NCI-H1105 treated with DMSO at 0.1 percent for 48 hours (cell line): ENCODE measurements around the gene PRRC2B.
"Not testable (repeated sequence)": the region's sequence is repeated elsewhere in the genome, so short reads cannot be mapped to it uniquely, and the experiment has no call there.

Experiments
- DNase-seq: peaks from one replicate; lab custom pipeline; 2025; lab: John Stamatoyannopoulos, UW

PRRC2B gene

GRCh38 chr9:131386281-131386680 is 7.6 kb upstream of the PRRC2B start:
- DNase-seq = no peak

DNA sequence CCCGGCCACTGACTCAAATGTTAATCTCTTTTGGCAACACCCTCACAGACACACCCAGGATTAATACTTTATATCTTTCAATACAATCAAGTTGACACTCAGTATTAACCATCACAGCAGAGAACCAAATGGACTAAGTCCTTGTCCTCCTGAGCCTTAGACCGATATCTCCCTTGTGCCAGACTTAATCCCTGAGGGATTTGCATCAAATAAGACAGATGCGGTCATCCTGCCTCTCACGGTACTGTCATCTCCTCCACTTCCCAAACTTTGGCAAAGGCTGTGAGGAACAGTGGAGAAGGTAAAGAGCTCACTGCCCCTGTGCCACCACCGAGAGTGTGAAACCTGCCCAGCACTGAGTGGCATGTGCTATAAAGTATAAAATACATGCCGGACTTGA is 6.5 kb upstream of the PRRC2B start:
- no peak for DNase-seq

DNA sequence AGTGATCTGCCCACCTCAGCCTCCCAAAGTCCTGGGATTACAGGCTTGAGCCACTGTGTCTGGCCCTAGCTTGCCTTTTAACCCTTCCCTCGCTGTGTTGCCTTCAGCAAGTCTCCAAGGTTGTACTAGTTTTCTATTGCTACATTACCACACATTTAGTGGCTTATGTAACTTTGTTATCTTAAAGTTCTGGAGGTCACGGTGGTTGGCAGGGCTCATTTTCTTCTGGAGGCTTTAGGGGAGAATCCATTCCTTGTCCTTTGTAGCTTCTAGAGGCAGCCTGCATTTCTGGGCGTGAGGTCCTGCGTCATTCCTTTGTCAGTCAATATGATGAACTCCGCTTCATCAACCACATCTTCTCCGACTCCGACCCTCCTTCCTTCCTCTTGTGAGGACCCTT is 2.9 kb upstream of the PRRC2B start:
- DNase-seq = no peak

DNA sequence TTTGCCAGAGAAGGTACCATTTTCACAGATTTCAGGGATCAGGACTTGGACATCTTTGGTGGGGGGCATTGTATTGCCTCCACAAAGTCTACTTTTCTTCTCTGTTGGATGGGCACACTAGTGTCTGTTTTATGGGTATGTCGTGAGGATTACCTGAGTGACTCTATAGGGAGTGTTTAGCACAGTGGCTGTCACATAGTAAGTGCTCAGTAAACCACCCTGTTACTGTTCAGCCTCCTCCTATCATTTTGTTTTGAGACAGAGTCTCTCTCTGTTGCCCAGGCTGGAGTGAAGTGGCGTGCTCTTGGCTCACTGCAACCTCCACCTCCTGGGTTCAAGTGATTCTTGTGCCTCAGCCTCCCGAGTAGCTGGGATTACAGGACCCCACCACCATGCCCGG is 2.4 kb upstream of the PRRC2B start:
- DNase-seq = no peak

DNA sequence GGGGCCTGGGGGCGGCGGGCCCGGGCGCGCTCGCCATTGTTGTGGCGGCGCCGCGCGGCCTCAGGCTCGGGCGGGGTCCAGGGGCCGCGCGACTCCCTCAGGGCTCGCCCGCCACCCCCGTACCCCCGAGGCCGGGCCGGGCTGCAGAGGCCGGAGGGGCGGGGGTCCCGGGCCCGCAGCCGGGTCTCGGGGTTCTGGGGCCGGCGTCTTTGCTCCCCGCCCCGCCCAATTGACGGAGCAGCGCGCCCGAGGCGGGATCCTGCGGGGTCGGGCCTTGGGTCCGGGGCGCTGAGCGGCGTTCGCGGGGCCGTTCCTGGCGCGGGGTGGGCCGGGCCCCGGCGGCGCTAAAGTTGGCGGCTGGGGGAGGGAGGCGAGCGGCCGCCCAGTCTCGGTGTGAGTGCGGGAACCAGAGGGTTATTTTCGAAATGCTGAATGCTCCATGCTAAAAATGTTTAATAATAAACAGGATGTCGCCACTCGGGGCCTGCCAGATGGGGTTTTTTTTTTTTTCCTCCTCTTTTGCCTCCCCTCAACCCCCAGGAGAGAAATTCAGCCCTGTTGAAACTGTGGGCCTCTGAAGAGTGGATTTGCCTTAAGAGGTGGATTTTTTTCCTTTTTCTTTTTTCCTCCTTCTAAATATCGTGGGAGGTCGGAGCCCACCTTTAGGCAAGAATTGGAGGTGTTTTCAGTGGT is 724 bp downstream of the PRRC2B start:
- DNase-seq = no peak

- no peak for DNase-seq
Observed at GRCh38 chr9:131395157-131396098, 1.5 kb downstream of the PRRC2B start.

DNA sequence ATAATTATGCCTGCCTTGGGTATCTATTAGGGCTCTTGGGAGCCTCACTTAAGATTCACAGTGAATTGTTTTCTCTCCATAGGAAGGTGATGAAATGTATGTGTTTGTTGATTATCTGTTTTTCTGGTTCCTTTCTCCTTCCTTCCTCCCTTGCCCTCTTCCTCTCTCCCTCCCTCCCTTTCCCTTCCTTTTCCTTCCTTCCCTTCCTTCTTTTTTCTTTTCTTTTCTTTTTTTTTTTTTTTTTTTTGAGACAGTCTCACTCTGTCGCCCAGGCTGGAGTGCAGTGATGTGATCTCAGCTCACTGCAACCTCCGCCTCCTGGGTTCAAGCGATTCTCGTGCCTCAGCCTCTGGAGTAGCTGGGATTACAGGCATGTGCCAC is 2.2 kb downstream of the PRRC2B start:
- DNase-seq = not testable (repeated sequence)

DNA sequence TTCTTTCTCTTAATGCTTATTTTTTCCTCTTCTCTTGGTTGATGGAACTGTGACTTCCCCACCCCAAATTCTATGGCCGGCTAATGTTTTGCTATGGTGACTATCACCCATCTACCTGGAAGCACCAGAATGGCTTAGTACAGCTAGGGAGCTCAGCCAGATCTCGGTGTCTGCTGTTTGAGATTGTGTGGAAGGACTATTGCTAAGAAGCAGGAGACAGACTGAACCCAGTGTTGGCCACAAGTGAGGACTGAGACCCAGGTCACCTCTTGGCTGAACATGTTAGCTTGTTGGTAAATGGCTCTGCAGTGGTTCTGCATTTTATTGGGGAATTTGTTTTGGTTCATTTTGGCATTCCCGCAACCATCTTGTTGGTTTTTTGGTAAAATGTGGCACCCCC is 2.7 kb downstream of the PRRC2B start:
- DNase-seq = no peak

DNA sequence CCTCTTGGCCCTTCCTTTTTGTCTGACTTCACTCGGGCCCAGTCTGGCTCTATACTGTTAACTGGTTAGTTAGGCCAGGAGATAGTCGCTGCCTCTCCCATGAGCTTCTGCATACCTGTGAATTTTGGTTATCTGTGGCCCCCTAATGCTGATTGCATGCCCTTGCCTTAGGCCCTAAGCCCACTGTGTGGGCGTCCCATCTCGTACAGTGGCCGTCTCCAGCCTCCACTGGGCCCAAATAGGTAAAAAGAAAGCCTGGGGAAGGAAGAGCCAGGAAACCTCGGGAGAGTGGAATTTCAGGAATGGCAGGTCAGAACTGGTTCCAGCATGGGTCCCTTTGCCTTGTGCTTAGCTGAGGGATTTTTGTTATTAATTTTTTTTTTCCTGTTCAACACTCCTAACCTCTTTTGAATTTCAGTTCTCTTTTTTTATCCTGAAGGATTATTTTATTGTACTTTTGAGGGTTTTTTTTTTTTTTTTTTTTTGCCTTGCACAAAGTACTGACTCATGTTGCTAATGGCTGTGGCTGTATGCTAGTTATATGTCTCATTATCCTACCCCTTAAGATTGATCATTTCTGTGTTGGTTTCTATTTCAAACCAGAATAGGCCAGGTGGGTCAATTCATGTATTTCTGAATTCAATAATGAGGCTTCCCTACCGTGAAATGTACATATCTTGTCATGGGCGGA is 3.4 kb downstream of the PRRC2B start:
- DNase-seq = no peak

DNA sequence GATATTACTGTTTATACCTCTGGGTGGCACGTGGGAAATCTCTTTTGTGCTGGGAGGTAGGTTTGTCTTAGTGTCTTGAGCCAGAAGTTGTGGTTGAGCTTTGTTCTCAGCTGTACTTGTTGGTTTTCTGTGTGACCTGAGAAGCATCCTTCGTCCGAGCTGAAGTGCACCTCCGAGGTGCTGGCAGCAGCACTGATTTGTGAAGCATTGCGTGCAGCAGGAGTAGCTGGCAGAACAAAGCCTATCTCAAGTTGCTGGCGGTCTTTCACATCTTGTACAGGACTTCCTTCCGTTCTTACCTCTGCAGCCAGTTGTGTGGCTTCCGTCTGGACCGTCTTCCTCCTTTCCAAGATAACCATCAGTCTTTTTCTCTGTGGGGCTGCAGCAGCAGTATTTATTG is 4.3 kb downstream of the PRRC2B start:
- DNase-seq = no peak

GRCh38 chr9:131399972-131400371 is 6.1 kb downstream of the PRRC2B start:
- DNase-seq = no peak

GRCh38 chr9:131400627-131401026 is 6.7 kb downstream of the PRRC2B start:
- no peak for DNase-seq

GRCh38 chr9:131402073-131402472 is 8.2 kb downstream of the PRRC2B start:
- no peak for DNase-seq

DNA sequence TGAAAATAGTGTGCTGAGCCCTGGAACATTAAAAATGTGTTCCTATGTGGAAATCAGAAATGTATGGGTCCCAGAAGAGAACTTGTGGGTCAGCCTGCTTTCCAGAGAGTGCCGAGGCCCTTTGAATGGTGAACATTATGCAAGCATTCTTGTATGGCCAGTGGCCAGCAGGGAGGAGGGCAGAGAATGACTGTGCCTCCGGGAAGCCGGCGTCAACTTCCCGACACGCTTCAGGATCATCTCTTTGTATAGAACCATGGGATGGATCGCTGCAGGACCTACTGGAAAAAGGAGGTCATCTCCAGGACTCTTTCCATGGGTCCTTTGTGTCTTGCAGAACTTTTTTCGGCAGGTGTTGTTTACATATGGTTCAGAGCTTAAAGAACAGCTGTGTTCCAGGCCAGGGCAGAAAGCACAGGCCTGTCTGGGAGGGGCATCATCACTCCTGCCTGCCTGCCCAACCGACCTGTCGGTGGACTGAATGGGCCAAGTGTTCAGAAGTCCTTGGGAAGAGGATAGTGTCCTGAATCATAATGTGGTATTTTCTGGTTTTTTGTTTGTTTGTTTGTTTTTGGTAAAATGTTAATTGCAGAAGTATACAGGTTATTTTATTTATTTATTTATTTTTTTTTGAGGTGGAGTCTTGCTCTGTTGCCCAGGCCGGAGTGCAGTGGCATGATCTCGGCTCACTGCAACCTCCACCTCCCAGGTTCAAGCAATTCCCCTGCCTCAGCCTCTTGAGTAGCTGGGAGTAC is 9.0 kb downstream of the PRRC2B start:
- DNase-seq = no peak

- no peak for DNase-seq
Observed at GRCh38 chr9:131403493-131403773, 9.5 kb downstream of the PRRC2B start.

DNA sequence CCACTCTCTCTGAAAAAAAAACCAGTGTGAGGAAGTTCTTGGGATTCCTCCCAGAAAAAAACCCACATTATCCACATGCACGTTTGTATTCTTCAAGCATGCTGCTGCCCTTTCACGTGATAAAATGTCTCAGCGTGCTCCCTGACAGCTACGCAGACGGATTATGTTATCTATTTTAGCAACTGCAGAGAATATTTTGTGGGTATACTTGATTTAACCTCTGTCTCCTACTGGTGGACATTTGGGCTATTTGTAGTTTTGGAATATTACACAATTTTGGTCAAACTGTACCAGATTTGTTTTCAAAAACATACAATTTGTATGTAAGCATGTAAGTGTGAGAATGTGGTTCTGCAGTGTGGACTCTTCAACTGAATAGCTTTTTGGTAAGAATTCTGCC is 10.7 kb downstream of the PRRC2B start:
- no peak for DNase-seq

DNA sequence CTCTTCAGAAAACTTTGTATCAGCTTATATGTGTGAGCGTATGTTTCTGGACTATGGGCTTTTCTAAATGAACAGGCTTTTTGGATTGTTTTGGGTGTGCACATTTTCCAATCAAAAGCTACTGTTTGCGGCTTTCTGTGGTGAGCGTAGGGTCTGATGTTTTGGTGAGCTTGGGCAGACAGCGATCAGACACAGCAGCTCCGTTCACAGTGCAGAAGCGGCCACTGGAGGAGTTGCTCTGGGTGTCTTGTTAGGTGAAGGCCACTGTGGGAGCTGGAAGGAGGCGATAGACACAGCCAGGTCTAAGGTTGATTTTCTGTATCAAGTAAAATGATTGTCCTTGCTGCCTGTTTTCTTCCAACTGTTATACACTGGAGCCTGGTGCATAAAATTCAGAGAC is 11.1 kb downstream of the PRRC2B start:
- DNase-seq = no peak

GRCh38 chr9:131405428-131405827 is 11.5 kb downstream of the PRRC2B start:
- DNase-seq = no peak

DNA sequence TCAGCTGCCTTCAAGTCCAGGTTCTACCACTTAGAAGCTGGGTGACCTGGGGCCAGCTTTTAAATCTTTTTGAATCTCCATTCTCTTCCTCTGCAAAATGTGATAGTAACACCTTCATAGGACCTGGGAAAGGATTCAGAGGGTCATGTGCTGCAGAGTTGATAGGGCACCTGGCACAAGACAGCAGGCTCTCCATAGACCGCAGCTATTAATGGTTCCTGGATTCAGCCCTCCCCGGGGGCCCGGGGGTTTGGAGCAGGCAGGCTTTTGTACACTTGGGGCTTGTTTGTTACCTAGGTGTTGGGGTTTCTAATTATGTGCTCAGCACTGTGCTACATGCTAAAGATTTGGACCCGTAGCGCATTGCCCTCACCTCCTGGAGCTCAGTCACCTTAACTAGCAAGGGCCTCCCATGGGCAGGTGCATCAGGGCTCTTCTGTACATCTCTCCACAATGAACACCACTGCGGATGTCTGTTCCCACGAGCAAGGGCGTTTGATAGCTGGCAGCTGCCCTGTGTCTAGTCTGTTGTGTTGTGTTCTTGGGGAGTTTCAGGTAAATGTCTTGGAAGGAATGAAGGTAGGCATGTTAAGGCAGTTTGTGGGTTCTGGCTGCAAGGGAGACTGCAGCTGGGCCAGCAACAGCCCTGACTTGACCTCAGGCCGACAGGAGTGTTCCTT is 12.1 kb downstream of the PRRC2B start:
- no peak for DNase-seq

GRCh38 chr9:131406563-131407436 is 12.9 kb downstream of the PRRC2B start:
- DNase-seq = no peak

DNA sequence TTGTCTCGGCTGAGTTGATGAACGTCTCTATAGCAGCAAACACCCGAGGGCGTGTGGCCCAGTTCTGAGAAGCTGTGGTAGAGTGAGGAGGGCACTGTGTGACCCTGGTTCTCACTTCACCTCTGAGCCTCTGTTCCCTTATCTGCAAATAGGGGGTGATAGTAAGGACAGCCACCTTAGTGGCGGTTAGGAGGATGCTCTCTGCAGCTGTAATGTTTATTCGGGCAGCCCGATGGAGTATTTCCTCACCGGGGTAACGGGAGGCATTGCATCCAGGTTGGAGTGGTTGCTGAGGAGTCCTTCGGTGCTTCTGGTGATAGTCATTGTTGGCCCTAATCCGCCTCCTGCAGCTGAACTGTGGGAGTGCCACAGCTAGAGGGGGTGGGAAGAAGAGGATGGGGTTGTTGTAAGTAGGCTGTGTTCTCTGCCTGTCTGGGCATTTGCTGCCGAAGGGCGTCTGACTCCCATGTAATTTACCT is 13.9 kb downstream of the PRRC2B start:
- no peak for DNase-seq
